ENCODE data around the gene WDR35.

Gene WDR35

DNA sequence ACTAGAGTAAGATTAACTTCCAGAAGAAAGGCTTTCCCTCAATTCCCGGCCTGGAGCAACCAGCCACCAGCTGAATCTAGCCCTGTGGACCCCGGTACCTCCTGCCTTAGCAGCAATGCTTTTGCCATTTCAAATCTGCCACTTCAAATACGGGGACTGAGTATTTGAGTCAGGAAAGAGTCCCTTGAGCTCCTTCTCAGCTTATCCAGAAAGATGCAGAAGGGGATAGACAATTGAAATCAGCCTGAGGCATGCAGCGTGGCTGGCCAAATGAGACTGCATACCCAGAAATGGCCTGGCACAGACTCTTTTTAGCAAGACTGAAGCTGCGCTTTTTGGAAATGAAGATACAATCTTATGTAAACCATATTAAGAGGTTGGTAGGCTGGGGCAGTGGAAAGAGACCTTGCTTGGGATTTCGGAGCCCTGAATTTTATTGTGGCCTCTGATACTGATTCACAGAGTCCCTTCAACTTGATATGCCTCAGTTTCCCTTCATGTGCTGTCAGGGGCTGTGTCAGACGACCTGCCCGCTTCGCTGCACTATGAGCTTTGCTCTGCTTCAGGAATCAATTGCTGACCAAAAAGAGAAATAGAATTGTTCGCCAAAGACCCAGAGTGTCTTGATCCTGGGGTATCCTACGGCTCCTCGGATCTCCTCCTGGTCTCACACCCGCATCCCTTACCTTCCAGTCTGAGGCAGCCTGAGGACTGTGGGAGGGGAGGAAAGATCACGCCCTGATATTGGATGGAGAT is 21.5 kb upstream of the WDR35 start:
- DNase-seq = no peak

DNA sequence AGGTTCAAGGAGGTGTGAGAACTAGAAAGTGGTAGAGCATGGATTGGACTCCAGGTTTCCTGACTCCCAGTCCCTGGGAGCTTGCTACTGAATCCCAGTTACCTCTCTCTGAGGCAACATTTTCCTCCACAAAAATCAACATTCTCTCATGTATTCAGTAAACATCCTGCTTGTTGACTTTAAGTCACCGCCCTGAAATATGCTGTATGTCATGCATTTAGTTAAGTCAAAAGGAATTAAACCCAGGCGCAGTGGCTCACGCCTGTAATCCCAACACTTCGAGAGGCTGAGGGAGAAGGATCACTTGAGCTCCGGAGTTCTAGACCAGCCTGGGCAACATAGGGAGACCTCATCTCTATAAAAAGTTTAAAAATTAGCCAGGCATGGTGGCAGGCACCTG is 18.8 kb upstream of the WDR35 start:
- no peak for DNase-seq

DNA sequence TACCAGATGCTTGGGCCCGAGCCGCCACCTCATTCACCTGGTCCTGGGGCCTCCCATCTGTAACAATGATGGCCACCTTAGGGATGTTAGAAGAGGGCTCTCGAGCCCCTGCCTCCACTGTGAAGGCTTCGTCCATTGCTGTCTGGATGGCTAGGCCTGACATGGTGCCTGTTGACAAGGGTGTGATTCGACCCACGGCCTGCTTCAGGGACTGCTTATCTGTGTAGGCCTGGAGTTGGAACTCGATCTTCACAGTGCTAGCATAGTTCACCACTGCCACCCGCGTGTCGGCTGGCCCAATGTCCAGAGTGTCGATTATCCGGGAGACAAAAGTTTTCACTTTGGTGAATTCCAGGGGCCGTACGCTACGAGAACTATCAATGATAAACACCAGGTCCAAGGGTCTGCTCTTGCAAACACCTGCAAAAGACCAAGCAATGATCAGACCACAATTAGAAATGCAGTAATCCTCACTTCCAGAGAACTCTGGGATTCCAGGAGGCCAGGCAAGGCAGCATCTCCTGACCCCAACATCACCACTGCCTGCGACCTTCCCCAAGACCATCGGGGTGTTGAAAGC is 16.1 kb upstream of the WDR35 start:
- no peak for DNase-seq

DNA sequence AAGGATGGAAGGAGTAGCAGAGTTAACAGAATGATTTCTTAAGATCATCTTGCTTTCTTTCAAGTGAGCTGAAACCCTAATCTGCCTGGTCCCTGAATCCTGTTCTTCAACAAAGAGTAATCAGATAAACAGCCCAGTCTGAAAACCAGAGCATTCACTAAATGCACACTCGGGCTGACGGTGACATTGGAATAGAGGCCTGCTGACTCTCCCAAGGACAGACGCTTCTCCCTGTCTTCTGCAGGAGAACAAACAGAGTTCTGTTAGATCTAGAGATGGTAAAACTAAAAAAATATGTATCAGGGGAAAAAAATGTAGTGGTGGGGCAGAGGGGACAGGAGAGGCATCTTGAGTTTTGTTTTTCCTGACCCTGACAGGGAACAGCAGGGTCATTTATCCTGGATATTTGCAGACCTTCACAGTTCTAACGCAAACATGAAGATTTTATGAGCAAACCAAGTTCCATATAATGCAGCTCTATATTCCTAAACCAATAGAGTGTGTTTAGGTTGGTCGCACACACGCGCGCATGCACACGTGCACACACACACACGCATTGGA is 15.2 kb upstream of the WDR35 start:
- no peak for DNase-seq

DNA sequence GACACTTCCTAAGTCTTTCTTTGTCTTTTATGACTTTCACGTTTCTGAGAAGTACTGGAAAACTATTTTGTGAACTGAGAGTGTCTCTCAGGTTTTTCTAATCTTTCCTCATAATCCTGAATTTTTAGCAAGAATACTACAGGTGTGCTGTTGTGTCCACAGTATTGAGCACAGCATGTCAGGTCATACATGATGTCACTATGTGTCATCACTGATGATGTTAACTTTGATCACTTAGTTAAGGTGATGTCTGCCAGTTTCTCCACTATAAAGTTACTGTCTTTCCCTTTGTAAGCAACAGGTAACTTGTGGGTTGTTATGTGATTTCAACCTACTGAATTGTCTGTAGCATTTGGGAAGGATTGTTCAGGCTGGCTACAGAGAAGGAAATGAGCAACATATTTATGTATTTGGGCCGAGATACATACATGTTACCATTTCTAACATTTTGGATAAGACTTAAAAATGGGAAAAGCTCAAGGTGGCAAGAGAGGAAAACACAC is 11.5 kb upstream of the WDR35 start:
- no peak for DNase-seq

DNA sequence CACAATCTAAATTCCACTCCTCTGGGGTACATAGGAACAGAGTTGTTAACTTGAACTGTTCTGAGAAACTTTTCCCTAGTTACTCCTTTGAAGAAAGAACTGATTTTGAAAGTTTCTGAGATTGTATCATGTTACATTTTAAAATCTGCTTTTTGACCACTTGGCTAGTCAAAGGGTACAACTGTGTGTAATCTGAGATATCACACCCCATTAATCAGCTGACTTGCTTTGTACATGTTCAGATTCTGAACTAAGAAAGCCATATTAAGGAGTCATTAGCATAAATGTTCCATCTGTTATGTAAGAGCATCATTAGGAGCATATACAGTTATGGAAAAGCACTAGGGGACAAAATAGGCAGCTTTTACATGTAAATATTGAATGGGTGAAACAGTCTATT is 3.8 kb upstream of the WDR35 start:
- no peak for DNase-seq

DNA sequence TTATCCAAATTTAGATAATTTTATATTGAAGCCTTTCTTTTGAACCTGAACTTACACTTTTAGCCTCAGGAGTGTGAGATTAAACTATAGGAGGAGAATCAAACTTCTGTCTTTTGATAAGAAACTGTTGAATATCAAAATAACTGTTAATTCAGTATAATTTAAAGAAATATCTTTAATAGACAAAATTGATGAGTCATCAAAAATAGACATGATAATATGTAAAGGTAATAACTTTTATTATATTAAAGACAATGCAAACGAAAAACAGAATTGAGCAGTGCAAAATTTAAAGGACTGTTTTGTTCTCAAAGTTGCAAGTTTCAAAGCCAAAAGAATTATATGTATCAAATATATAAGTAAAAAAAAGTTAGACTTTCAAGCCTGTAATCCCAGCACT is 2.0 kb upstream of the WDR35 start:
- no peak for DNase-seq

DNA sequence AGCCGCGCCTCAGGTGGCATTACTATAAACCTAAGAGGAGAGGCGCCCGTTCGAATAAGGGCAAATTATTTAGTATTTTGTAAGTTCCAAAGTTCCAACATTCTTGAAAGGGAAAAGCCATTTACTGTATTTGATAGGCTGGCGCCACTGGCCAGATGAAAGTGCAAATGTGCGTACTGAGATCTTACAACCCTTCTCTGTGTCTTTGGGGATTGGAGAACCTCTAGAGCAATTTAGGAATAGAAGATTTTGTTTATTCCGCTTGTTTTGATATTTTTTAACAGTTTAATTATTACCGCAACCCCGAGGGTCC is 467 bp upstream of the WDR35 start:
- DNase-seq = no peak

DNA sequence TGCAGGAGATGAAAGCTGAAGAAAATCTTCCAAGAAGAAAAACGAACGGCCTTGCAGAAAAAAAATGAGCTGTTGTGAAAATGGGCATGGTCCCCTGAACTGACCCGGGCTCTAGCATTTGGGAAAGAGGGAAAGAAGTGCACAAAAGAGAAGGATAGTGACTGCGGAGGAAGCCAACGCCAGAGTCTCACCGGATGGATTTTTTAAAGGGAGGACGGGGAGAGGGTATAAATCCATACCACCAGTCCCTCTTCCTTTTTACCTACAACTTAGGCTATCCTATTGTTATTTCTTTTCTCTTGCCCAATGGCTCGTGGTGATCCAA is 601 bp downstream of the WDR35 start:
- no peak for DNase-seq

DNA sequence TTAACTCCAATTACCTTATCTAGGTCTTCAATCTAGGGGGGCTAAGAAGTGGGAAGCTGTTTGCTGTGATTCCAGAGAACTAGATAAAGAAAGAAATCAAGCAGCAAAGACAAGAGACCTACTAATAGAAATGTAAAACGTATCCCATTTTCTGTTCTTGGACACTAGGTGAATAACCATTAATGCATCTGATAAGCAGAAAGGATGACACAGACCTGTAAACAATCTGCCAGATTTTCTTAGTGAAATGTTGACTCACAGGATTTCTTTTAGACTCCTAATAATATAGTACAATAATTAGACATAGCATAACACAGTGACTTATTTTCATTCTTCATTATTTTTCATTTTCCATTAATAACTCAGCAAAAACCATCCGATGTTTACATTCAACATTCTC is 1.3 kb downstream of the WDR35 start:
- no peak for DNase-seq

DNA sequence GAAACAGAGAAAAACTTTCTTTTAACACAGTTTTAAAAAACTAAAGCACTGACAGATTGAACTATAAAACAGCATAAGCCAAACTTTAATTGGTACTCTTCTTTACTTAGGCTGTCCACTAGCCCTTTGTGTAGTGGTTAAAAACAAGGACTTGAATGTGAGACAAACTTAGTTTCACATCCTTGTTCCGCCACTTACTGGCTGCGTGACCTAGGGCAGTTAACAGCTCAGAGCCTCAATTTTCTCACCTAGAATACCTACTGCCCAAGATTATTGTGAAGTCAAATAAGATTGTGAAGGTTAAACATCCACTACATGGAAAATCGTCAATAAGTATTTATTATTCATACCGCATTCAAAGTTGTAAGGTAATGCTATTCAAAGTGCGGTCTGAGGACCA is 2.0 kb downstream of the WDR35 start:
- no peak for DNase-seq

DNA sequence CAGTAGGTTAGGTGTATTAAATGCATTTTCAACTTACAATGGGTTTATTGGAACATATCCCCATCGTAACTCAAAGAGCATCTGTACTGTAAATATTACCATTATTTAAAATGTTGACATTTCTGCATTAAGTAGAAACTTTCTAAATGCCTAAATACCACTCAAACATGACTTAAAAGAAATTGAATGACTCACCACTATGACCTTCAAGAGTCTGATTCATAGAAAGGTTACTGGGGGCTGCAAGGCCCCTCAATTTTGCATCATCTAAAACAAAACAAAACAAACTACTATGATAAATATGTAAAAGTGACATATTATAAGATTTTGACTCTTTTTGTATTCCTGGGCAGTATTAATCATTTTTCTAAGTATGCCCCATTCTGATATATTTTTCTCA is 7.6 kb downstream of the WDR35 start:
- DNase-seq = no peak

DNA sequence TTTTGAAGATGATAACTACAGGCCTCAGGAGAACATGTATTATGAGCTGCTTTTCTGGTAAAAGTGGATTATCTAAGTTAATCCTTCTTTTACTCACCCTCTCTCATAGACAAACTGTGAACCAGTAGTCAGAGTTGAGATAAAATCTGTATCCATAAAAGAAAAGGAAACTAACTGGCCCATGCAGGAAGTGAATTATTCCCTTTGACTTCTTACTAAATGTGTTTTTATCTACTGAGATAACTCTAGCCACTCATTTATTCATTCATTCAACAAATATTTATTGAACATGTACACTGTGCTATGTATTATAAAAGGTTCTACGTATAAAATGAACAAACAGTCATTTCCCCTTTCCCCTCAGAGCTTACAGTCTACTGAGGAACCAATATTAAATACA is 10.0 kb downstream of the WDR35 start:
- no peak for DNase-seq

DNA sequence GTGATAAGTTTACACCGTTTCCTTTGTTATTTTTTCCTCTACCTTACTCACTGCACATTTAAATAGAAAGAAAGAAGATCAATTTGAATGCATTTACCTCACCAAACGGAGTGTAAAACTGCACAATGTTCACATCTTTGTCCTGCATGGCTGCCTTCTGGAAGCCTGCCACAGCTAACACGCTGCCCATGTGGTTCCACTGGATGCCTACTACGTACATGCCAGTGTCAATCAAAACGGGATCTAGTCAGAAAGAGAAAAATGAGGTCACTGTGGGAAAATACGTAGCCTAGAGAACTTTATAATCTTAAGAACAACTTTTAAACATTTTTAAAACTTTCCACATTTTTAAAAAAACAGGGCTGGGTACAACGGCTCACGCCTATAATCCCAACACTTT is 16.4 kb downstream of the WDR35 start:
- DNase-seq = no peak

DNA sequence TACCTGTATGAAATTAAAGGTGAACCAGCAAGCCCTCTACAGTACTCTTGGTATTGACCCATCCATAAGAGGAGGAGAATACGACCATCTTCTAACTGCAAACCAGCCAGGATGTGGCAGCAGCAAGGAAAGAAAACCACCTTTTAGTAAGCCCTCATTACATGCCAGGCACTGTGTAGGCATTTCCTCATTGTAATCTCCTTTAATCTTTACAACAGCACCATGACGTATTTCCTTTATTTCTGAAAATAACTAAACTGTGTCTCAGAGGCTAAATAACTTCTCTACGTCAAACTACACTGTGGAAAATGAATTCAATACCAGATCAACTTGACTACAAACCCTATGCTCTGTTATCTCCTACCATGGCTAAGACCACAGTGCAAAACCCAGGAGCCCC is 18.2 kb downstream of the WDR35 start:
- DNase-seq = no peak

DNA sequence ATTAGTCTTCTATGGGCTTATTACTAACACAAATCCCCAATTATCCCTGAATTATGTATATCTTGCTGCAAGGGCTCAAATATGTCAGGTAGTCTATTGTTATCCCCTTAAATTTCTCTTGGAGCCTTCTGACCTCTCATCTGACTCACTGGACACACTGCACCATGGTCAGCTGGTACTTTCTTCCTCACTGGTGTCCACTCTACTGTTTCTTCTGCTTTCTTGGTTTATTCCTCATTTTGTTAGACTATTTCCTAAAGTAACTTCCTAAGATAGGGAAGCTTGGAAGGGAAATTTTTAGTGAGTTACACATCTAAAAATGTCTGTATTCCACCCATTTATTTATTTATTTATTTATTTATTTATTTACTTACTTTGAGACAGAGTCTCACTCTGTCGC is 26.5 kb downstream of the WDR35 start:
- DNase-seq = no peak

DNA sequence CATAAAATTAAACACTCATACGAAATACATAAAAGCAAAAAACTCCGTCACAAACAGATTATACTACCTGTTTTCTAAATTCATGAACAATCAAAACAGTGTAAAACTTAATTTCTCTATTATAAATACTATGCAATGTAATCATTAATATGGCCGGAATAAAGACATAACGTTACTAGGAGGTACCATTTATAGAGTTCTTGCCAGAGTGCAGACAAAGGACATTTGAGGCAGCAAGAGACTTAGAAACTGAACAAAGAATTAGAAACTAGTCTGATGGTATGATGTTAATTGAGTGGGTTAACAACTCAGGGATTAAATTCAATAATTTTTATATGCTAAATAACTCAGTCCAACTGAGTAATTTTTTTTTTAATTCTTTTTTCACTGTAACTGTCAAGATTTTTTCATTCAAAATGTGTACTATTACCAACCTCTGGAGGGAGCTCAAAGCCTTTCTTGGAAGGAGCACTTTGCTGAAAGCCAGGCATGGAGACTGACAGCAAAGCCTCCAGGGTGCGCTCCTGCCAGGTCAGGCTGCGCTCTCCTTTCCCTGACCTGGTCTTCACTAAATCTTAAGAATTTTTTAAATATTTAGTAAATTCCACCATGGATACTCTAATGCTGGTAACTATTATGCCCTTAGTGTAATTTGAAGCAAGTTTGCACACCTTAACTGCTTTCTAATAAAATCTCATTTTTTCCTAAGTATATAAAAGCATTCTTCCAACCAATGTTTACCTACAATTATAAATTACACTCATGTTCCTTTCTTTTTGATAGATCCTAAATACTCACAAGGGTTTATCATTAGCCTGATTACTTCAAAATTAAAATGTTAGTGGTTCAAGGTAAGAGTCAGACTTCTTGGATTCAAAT is 34.1 kb downstream of the WDR35 start:
- DNase-seq = peak; percentile 41

DNA sequence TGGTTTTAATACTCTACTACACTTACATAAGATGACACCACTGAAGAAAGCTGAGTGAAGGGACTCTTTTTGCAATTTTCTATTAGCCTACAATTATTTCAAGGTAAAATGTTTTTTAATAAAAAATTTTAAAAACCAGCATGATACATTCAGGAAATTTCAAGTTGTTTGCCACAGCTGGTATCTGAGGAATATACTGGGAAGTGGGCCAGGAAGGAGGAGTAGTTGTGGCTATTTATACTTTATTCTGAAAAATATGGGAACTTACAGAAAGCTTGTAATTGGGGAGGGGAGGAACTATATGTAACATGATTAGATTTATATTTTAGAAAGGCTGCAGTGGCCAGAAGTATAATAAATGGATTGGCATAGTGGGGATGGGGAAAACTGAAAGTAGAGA is 40.8 kb downstream of the WDR35 start:
- no peak for DNase-seq

DNA sequence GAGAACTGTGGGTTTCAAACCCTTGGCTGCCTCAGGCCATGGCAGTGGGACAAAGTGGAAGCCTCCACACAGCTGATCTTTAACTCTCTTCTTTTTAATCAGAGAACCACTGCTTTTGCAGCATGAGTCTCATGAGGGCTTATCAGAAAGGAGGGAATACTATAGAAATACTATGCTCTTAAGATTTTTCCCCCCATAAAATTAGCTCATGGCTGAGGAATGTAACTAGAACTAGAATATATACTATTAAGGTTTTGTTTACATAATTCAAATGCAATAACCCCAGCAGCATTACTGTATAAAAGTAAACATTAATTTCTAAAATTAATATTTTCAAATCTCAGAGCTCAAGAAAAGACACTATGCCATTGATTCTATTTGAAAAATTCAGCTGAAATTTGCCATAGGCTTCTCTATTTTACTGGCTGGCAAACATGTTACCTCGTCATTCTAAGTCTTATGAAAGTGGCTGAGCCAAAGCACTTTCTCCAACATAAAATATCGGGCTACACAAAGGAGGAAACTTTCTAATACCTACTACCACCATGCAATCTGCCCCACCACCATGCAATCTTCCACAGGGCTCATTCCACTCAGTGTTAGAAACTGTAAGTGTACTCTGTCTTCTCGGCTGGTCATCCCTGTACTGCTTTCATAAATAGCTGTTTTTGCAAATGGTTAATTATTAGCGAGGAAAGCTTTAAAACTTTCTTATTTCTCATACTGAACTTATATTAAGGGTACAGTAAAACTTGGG is 42.5 kb downstream of the WDR35 start:
- no peak for DNase-seq

DNA sequence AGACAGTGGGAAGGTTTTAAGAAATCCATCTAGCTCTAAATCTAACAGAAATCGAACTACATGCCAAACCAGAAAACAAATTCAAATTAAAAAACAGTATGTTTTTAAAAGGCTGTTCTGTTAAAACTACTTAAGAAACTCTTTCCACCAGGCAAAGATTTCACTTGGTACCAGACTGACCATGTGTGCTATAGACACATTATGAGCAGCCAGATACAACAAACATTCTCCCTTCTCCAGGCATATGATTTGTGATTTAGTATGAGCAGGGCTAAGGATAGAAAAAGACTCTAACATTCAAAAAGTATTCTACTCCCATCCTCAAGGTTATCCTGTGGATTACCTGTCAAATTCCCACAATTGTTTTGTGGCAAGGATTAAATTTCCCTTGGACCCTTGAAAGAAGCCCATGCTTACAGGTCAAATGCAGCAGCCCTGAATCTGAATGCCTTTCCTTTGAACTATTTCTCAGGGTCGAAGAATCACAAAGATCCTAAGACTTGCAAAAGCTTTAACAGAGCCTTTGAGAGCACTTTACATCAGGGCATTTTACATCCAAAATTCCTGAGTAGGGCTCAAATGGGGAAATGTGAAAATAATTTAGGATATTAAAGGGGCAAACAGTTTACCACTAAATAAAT is 45.6 kb downstream of the WDR35 start:
- DNase-seq = no peak

DNA sequence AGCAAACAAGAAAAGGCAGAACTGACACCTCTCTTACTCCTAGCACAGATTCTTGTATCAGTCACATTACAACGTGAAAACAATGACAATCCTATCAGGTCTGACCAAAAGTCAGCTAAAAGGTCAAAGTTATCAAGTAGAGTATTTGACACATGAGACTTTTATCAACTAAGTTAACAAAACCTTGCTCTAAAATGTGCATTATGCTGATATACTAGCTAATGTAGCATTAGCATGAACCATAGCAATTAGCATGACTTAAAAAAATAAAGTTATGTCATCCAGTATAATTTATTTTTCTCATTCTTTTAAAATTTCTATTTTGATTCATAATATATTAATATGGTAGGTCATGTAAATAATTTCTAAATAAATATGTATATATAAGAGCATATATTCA is 46.7 kb downstream of the WDR35 start:
- DNase-seq = no peak

DNA sequence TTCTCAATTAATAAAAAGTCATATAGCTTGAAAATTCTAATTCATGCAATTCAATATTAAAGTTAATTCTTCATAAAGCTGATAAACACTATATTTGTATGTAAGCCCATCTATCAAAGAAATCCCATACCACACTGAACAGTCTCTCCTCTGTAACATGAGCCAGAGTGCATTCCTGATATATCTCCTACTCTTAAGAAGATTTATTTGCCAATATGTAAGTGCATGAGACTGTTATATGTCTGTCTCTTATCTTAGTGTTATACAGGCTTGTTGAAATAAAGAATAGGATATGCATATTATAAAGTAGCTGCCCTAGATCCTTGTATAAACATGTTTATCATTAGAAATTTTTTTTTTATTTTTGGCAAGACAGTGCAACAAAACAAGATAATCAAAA is 47.7 kb downstream of the WDR35 start:
- no peak for DNase-seq

DNA sequence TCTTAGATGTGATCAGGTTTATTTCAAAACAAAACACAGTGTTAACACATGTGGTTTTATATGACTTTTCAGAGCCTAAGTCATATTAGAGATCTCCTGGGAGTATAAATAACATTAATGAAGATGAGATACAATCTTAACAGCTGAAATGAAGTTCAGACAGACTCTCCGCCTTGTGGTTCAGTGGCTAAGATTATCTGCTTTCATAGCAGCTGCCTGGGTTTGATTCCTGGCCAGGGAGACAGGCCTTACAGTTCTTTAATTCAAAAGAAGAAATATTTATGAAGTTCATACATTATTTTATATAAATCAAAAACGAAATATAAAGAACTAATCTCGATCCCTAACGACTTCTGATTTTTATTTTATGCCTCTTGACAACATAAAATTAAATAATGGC is 52.9 kb downstream of the WDR35 start:
- no peak for DNase-seq

Data from CD4-positive, alpha-beta T cell treated with Interleukin-15 for 1 hour (primary cell).